Small intestine (tissue), 7 donors: Measurements from ENCODE around the gene SOX12. TPM values are rescaled to one million over a fixed set of nuclear protein-coding genes. Genes with fewer than 3 reads are reported as not detected.
A peak's percentile ranks its signal among the peaks of the same experiment; 100 is the strongest.

Source experiments
- DNase-seq, 2 donors: peaks; one replicate each; pipeline versions ENCODE4 v3.0.0 to v3.0.0-alpha.2; 2013
- FAIRE-seq: peaks from 2 replicates; lab custom pipeline; 2012; peaks lifted over from hg19 to GRCh38; lab: Jason Lieb, UNC
- H3K27ac ChIP-seq, 3 donors: one replicate each; pipeline ENCODE4 v1.5.1; 2013; ENCODE audit warnings: low read length in 2 of 3, mild to moderate bottlenecking in 2 of 3, control low read depth in 1 of 3, inconsistent platforms in 1 of 3, low read depth in 1 of 3, moderate library complexity in 1 of 3
- H3K27me3 ChIP-seq, 3 donors: one replicate each; pipeline ENCODE4 v1.6.1; 2013; ENCODE audit warnings: low read length in 3 of 3, inconsistent platforms in 1 of 3; ENCODE audit not compliant: control insufficient read depth in 3 of 3, insufficient read depth in 3 of 3
- H3K36me3 ChIP-seq, 3 donors: one replicate each; pipeline ENCODE4 v1.6.1; 2013; ENCODE audit warnings: low read length in 3 of 3, inconsistent platforms in 1 of 3, low read depth in 1 of 3, mild to moderate bottlenecking in 1 of 3, moderate library complexity in 1 of 3; ENCODE audit not compliant: control insufficient read depth in 3 of 3, insufficient read depth in 2 of 3
- H3K4me1 ChIP-seq, 3 donors: one replicate each; pipeline ENCODE4 v1.6.1; 2013; ENCODE audit warnings: low read length in 2 of 3, inconsistent platforms in 1 of 3, low read depth in 1 of 3, mild to moderate bottlenecking in 1 of 3, moderate library complexity in 1 of 3; ENCODE audit not compliant: control insufficient read depth in 3 of 3, insufficient read depth in 2 of 3
- H3K4me3 ChIP-seq, 3 donors: one replicate each; pipeline ENCODE4 v1.5.1; 2013; ENCODE audit warnings: low read length in 3 of 3, control low read depth in 1 of 3, inconsistent platforms in 1 of 3, low read depth in 1 of 3, mild to moderate bottlenecking in 1 of 3, moderate library complexity in 1 of 3
- H3K9me3 ChIP-seq, 2 donors: one replicate each; pipeline ENCODE4 v1.6.1; 2013; ENCODE audit warnings: low read depth in 1 of 2, low read length in 1 of 2; ENCODE audit not compliant: control insufficient read depth in 2 of 2, insufficient read depth in 1 of 2
- WGBS, 3 donors: extraction: QIAGEN DNeasy Blood & Tissue Kit; methylation state at CpG; one replicate each; pipeline ENCODE4 v1.1.7; 2013; 5-methylcytosine and 5-hydroxymethylcytosine counted together
- polyA plus RNA-seq, 4 donors: library from polyadenylated mRNA; stranded (reverse) in 3 of 4; unstranded in 1 of 4; fragments of 200-250 nt in 3 of 4; fragments of 120-200 nt in 1 of 4; gene quantifications; one replicate each; pipeline versions ENCODE4 v1.2.1 to v1.2.3, GENCODE V29; 2013
- donor health status: healthy with polysubstance abuse.
- donor health status: control.
- donor health status: control.
- donor health status: Bipolar disorder and iron deficiency.
- donor health status: healthy.

Gene SOX12
- polyA plus RNA-seq, 4 donors = 0.81 to 9.7 (median 2.0) TPM

DNA sequence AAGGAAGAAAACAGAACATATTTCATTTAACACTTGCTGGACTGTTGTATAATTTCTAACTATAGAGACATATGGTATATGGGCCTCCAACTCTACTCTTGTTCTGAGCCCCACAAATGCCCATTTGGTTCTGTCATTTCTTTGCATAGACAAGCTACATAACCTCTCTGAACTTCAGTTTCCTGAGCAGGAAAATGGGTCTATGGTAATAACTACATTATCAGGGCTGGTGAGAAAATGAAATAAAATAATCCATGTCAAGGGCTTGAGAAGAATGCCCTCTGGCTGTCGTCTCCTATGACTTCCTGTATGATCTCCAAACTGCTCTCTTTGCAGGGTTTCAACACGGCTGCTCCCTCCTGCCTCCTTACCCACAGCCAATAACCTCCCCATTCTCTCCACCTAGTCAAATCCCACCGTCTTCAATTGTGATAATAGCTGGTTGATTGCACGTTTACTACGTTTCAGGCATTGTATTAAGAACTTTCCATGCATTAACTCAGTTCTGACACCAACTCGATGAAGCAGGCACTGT lies 16.0 kb upstream of the SOX12 start:
- Histone ChIP-seq H3K9me3 (no peaks in the 10 kb centered on the region), H3K27ac (peak overlapping the region in 2 of 3 donors; percentile 76 to 92), H3K36me3 (no peaks in the 10 kb centered on the region), H3K4me3 (peak overlapping the region in 1 of 3 donors; percentile 36), H3K27me3 (no peaks in the 10 kb centered on the region), H3K4me1 (no peaks in the 10 kb centered on the region)
- 13 to 39% (median 37%) methylated on average over 6 of the region's 6 CpGs for WGBS, 3 donors
- DNase-seq (no peak), FAIRE-seq (no peak)

DNA sequence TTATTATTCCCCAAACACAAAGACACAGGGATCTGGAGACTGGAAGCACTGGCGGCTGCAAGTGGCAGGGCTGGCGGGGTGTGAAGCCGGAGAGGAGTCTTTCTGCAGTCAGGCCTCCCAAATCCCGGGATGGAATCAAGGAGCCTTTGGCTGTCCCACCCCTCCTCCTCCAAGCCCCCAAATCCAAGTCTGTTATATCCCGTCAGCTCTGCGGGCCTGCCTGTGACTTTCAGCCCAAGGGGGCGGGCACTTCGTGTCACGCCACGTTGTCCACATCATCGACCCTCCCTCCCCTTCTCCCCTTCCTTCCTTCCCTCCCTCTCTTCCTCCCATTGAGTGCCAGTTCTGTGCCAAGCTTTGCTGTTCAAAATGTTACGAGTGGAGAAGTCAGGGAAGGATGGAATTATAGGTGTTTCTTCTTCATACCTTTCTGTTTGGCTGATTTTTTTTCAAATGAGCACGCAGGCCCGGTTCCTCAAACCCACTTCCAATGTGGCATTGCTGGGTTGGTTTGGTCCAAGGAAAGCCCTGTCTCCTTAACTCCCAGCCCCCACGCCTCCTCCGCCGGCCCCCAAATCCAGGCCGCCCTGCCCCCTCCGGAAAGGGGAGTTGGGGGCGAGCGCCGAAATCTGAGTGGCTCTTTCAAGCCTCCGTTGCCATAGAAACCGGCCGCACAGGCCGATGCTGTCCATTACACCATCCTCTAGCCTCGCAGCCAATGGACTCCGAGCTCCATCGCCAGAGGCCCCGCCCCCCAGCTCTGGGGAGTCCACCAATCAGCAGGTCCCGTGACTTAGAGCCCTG lies 15.3 kb upstream of the SOX12 start:
- peak overlapping the region in 2 of 3 donors; percentile 76 to 92 for H3K27ac ChIP-seq
- H3K36me3 ChIP-seq = no peaks in the 10 kb centered on the region
- H3K9me3 ChIP-seq = no peaks in the 10 kb centered on the region
- H3K4me1 ChIP-seq = no peaks in the 10 kb centered on the region
- no peaks in the 10 kb centered on the region for H3K27me3 ChIP-seq
- DNase-seq (peak; percentile 67 to 93), FAIRE-seq (no peak)
- H3K4me3 ChIP-seq = peak overlapping the region in 2 of 3 donors; percentile 2 to 36
- 9 to 29% (median 23%) methylated on average over 31 of the region's 31 CpGs for WGBS, 3 donors

DNA sequence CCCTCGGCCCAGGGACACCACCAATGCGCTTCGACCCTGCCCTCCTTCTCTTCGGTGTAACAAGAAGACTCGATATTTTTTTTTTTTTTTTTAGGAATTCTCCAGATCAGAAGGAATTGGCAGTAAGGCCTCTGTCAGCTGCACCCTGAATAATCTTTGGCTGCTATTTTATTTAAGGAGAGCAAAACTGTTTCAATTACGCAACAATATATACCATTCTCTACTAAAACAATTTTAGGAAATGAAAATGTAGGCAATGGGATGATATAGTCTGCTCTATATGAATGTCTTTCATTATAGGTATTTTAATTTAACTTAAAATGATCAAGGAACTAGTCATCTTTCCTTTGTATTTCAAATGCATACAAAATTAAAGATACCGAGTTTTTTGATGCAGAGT lies 14.7 kb upstream of the SOX12 start:
- Histone ChIP-seq H3K4me3 (peak overlapping the region in 1 of 3 donors; percentile 36), H3K36me3 (no peaks in the 10 kb centered on the region), H3K27me3 (no peaks in the 10 kb centered on the region), H3K9me3 (no peaks in the 10 kb centered on the region), H3K4me1 (no peaks in the 10 kb centered on the region), H3K27ac (peak overlapping the region in 1 of 3 donors; percentile 33)
- FAIRE-seq (no peak), DNase-seq (no peak)
- 10 to 23% (median 20%) methylated on average over 7 of the region's 7 CpGs for WGBS, 3 donors

DNA sequence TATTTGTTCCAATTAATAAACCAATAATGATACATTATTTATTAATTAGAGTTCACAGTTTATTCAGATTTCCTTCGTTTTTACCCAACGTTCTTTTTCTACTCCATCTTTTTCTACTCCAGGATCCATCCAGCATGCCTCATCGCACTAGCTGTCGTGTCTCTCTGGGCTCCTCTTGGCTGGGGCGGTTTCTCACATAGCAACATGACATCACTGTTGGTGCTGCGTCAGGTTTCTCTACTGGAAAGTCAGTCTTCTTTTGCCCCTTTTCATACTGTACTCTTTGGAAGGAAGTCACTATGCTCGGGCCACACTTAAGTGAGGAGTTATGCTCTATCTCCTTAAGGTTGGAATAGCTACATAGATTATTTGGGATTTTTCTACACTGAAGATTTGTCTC lies 13.7 kb upstream of the SOX12 start:
- no peak for FAIRE-seq
- H3K9me3 ChIP-seq = no peaks in the 10 kb centered on the region
- no peaks in the 10 kb centered on the region for H3K36me3 ChIP-seq
- H3K4me1 ChIP-seq = no peaks in the 10 kb centered on the region
- 87 to 93% (median 93%) methylated on average over 7 of the region's 7 CpGs for WGBS, 3 donors
- no peak overlapping the region for H3K27ac ChIP-seq
- no peak for DNase-seq
- H3K4me3 ChIP-seq = no peak overlapping the region
- no peaks in the 10 kb centered on the region for H3K27me3 ChIP-seq

DNA sequence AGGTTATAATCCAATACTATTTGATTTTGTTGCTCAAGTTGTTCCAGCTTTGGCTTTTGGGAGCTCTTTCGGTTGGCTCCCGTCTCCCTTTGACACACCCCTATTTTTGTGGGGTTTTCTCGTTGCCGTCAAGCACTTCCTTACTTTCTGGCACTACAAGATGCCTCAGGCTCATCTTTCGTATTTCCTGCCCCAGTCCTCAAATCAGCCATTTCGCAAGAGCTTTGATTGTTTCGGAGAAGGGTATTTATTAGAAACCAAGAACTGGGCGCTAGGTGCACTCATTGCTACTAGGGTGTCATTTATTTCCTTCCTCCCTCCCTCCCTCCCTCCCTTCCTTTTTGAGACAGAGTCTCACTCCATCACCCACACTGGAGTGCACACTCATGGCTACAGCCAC lies 13.3 kb upstream of the SOX12 start:
- H3K4me1 ChIP-seq = no peaks in the 10 kb centered on the region
- no peaks in the 10 kb centered on the region for H3K27me3 ChIP-seq
- no peak overlapping the region for H3K4me3 ChIP-seq
- DNase-seq (no peak), FAIRE-seq (no peak)
- H3K36me3 ChIP-seq = peaks cover 0 to 2% (median 0%) of the 10 kb centered on the region in 3 donors
- H3K9me3 ChIP-seq = no peaks in the 10 kb centered on the region
- H3K27ac ChIP-seq = no peak overlapping the region
- WGBS, 3 donors = 88 to 96% (median 90%) methylated on average over 8 of the region's 8 CpGs

DNA sequence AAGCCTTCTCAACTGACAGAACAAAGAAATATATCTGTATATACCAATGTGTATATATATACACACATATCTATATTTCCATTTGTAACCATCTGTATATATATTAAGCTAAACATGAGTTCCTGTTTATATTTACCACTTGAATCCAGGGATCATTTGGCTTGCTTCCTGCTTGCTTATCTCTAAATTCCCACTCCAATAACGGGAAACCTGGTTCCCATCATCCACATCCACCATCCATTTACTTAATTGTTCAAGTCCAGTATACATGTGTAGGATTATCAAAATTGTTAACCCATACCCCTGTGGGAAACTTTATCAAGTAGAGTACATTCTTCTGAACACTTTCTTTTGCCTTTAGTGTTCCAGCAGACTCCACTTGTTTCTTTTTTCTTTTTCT lies 12.5 kb upstream of the SOX12 start:
- Histone ChIP-seq H3K36me3 (peaks cover 0 to 6% (median 0%) of the 10 kb centered on the region in 3 donors), H3K4me3 (no peak overlapping the region), H3K27me3 (no peaks in the 10 kb centered on the region), H3K27ac (no peak overlapping the region), H3K9me3 (no peaks in the 10 kb centered on the region), H3K4me1 (no peaks in the 10 kb centered on the region)
- no peak for FAIRE-seq
- no peak for DNase-seq
- 26 to 56% (median 48%) methylated on average over 1 of the region's 1 CpG for WGBS, 3 donors

DNA sequence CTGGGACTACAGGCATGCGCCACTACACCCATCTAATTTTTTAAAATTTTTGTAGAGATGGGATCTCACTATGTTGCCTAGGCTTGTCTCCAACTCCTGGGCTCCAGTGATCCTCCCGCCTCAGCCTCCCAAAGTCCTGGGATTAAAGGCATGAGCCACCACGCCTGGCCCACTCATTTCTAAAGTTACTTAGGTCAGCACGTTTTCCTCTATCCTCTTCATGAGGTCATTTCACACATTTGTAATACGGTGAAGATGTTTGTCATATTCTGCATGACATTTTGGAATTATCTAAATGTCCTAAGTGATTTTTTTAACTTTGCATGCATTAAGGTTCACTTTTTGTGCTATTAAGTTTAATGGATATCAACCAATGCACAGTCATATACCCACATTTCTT lies 11.9 kb upstream of the SOX12 start:
- no peaks in the 10 kb centered on the region for H3K9me3 ChIP-seq
- no peaks in the 10 kb centered on the region for H3K27me3 ChIP-seq
- 81 to 91% (median 82%) methylated on average over 5 of the region's 5 CpGs for WGBS, 3 donors
- no peaks in the 10 kb centered on the region for H3K4me1 ChIP-seq
- peaks cover 0 to 9% (median 0%) of the 10 kb centered on the region in 3 donors for H3K36me3 ChIP-seq
- no peak for FAIRE-seq
- H3K27ac ChIP-seq = no peak overlapping the region
- H3K4me3 ChIP-seq = no peak overlapping the region
- no peak for DNase-seq

DNA sequence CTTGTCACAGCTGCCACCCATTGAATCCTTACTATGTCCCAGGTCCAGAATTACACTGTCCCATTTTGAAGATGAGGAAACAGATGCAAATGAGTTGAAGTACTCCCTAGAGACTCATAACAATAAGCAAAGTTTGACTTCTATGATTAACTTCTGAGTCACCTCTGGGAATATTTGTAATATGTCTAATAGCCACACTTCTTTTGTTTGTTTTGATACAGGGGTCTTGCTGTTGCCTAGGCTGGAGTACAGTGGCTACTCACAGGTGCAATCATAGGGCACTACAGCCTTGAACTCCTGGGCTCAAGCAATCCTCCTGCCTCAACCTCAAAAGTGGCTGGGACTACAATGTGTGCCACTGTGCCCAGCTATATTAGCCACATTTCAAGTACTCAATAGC lies 11.4 kb upstream of the SOX12 start:
- Histone ChIP-seq H3K27me3 (no peaks in the 10 kb centered on the region), H3K4me3 (no peak overlapping the region), H3K27ac (no peak overlapping the region), H3K9me3 (no peaks in the 10 kb centered on the region), H3K4me1 (no peaks in the 10 kb centered on the region), H3K36me3 (peaks cover 0 to 9% (median 0%) of the 10 kb centered on the region in 3 donors)
- no peak for DNase-seq
- FAIRE-seq = no peak
